MCF 10A (cell line): Measurements from ENCODE around the gene NPL. TPM values are rescaled to one million over a fixed set of nuclear protein-coding genes. Genes with fewer than 3 reads are reported as not detected.

Experiments used
- Bru-seq: library from RNA; stranded (reverse); fragments of 400-500 nt; gene quantifications from one replicate; lab custom pipeline; 2021; lab: Mats Ljungman, UMichigan
- BruChase-seq, 2 experiments: library from RNA; stranded (reverse); fragments of 400-500 nt; gene quantifications; one replicate each; lab custom pipeline; 2021; lab: Mats Ljungman, UMichigan
- BruUV-seq: library from RNA; stranded (reverse); fragments of 400-500 nt; replicated peaks from 2 replicates; lab custom pipeline; 2021; lab: Mats Ljungman, UMichigan
- CTCF ChIA-PET: fragments of 300-600 bp; sonication (Branson Sonifier 250); formaldehyde crosslinking; extraction: SDS; loops from one replicate; lab custom pipeline; 2021; ENCODE audit warnings: antibody characterized with exemption, inconsistent platforms; lab: Yijun Ruan, JAX
- POLR2A ChIA-PET: fragments of 300-600, 350-650 bp; sonication (Branson Sonifier 250); formaldehyde crosslinking; extraction: SDS; loops from one replicate; lab custom pipeline; 2020; ENCODE audit warnings: antibody characterized with exemption, inconsistent platforms; lab: Yijun Ruan, JAX
- DNase-seq: peaks from one replicate; pipeline ENCODE4 v3.0.0-alpha.2; 2018; ENCODE audit not compliant: unreplicated experiment
- H3K27ac Mint-ChIP-seq: one replicate; pipeline ENCODE4 v1.8.0; 2022; ENCODE audit warnings: mild to moderate bottlenecking, low read depth, mixed read lengths; ENCODE audit not compliant: unreplicated experiment
- H3K27me3 Mint-ChIP-seq: one replicate; pipeline ENCODE4 v1.8.0; 2022; ENCODE audit warnings: mixed read lengths; ENCODE audit not compliant: insufficient read depth, unreplicated experiment
- H3K36me3 Mint-ChIP-seq: one replicate; pipeline ENCODE4 v1.8.0; 2022; ENCODE audit warnings: mild to moderate bottlenecking, moderate library complexity, mixed read lengths; ENCODE audit not compliant: insufficient read depth, unreplicated experiment
- H3K4me1 Mint-ChIP-seq: one replicate; pipeline ENCODE4 v1.8.0; 2022; ENCODE audit warnings: mixed read lengths; ENCODE audit not compliant: insufficient read depth, unreplicated experiment
- H3K4me3 Mint-ChIP-seq: one replicate; pipeline ENCODE4 v1.8.0; 2022; ENCODE audit warnings: mild to moderate bottlenecking, moderate library complexity, mixed read lengths; ENCODE audit not compliant: unreplicated experiment
- H3K9me3 Mint-ChIP-seq: one replicate; pipeline ENCODE4 v1.8.0; 2022; ENCODE audit warnings: mixed read lengths; ENCODE audit not compliant: unreplicated experiment
- CTCF ChIP-seq: fragments of 200-600 bp; IDR thresholded peaks from one replicate; pipeline ENCODE4 v1.8.0; 2022; ENCODE audit warnings: antibody characterized with exemption, mild to moderate bottlenecking; ENCODE audit not compliant: unreplicated experiment
- intact Hi-C: fragments of 100-400 bp; cut with micrococcal nuclease; formaldehyde crosslinking; loops from 2 replicates; pipeline ENCODE4 v1.14.1; 2022
- long read RNA-seq: library from polyadenylated mRNA; stranded (forward); transcript quantifications from one replicate; pipeline ENCODE4 v2.0.0, GENCODE V29; 2022
- total RNA-seq: library from RNA; stranded (reverse); gene quantifications from 2 replicates; pipeline ENCODE4 v1.2.3, GENCODE V29; 2022

The NPL gene, protein sequence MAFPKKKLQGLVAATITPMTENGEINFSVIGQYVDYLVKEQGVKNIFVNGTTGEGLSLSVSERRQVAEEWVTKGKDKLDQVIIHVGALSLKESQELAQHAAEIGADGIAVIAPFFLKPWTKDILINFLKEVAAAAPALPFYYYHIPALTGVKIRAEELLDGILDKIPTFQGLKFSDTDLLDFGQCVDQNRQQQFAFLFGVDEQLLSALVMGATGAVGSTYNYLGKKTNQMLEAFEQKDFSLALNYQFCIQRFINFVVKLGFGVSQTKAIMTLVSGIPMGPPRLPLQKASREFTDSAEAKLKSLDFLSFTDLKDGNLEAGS
- total RNA-seq (4.5 and 6.2 TPM in 2 replicates), Bru-seq, nascent RNA (percentile 52 among the genes with signal in this experiment), BruChase-seq, experiment 1, labeled RNA remaining after a 6-hour chase (percentile 42 among the genes with signal in this experiment), BruChase-seq, experiment 2, labeled RNA remaining after a 2-hour chase (percentile 52 among the genes with signal in this experiment)
- long read RNA-seq, partial matches to known transcripts, result 1 of 17 reads
- long read RNA-seq, other reads (novel, unspliced or antisense), result 16 of 17 reads

DNA sequence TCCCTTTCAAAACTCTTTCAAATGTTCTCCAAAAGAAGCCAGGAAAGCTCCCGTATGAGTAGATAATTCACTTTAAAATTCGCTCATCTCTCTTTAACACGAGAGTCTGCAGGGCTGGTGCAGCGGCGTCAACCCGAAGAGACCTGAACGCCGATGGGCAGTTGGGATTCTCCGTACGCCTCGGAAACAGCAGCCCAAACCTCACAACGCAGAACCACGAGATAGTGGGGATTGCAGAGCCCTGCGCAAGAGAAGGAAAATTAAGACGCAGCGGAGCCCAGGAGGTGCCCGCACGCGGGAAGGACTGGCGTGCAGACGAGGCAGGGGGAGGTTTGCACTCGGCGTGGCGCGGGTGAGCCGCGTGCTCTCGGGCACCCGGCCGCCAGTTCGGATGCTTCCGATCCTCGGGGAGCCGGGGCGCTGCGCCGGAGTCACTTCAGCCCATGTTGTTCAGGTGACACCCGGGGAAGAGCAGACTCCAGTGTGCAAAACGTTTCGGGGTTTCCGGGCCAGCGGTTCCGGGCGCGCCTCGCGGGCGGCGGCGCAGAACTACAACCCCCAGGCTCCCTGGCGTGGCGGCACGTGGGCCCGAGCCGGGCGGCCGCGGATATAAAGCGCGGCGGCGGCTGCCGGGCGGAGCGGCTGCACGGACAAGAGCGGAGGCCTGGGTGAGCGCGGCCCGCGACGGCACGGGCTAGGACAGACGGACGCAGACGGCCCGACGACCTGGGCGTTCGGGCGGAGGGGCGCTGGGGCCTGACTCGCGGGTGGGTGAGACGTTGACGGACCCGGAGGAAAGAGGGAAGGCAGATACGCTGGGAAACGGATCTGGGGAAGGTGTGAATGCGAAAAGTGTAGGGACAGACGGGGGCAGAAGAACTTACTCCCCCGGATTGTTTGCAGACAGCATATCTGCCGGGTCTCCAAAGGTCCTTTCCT lies at the start of gene NPL:
NPL (plus strand) TSS at position 636 of the 939 bp plus-strand sequence. CDS start 4,599 bp downstream, outside the sequence.
- no peaks in the 10 kb centered on the region for H3K9me3 Mint-ChIP-seq
- no peaks in the 10 kb centered on the region for H3K36me3 Mint-ChIP-seq
- no peak for TF ChIP-seq CTCF
- H3K27me3 Mint-ChIP-seq, result no peaks in the 10 kb centered on the region
- CTCF ChIA-PET, result interaction anchor here (0.7 to 16.6 kb wide), 7 partner anchors 8 to 346 kb away, joined by 3 to 991 read pairs (median 3); partner anchors contain the start of genes DHX9, RGS16 and RNASEL
- peak within 1 kb of the TSS; percentile 86 for H3K4me3 Mint-ChIP-seq
- peaks cover 17% of the 10 kb centered on the region for H3K4me1 Mint-ChIP-seq
- POLR2A ChIA-PET, result interaction anchor here (0.7 to 12.3 kb wide), 10 partner anchors 7 to 529 kb away, joined by 3 to 151 read pairs (median 5); partner anchors contain the start of genes RGS16 and RNASEL
- DNase-seq, result peak; percentile 80
- peak within 1 kb of the TSS; percentile 72 for H3K27ac Mint-ChIP-seq
- intact Hi-C loops, result no loop called here
- BruUV-seq, result no TSS peak

- BruUV-seq, result no TSS peak
- H3K27ac Mint-ChIP-seq, result no peak overlapping the region
- CTCF ChIA-PET, result no interaction called here
Observed at GRCh38 chr1:182740120-182740519, 49.5 kb upstream of the NPL start.

DNA sequence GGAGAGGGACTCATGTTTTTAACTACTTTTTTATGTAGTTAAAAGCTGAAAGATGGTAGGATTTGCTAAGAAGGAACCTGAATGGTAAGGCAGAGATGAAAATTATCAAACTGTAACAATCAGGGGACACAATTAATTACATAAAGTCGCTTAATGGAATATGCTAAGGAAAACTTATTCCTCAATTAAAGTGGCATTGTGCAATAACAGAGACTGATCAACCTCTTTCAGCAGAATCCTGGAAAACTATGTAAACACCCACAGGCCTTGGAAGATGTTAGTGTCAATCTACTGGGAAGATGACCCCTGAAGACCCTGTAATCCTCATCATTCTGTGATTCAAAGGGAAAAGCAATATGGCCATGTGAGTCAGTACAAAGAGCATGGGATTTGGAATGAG lies 46.8 kb upstream of the NPL start:
- H3K27me3 Mint-ChIP-seq, result no peaks in the 10 kb centered on the region
- ChIA-PET POLR2A (no interaction called here), CTCF (interaction anchor here (0.6 kb wide), 1 partner anchor 42 kb away, joined by 4 read pairs; no protein-coding TSS in a partner anchor)
- BruUV-seq, result no TSS peak
- H3K36me3 Mint-ChIP-seq, result no peaks in the 10 kb centered on the region
- no peaks in the 10 kb centered on the region for H3K4me1 Mint-ChIP-seq
- no peak overlapping the region for H3K4me3 Mint-ChIP-seq
- no peak overlapping the region for H3K27ac Mint-ChIP-seq
- no peak for DNase-seq
- intact Hi-C loops, result no loop called here
- no peak for TF ChIP-seq CTCF
- H3K9me3 Mint-ChIP-seq, result peaks cover under 1% of the 10 kb centered on the region

More at GRCh38 chr1:182740120-182740519, 49.5 kb upstream of the NPL start:
- Mint-ChIP-seq H3K4me1 (no peaks in the 10 kb centered on the region), H3K27me3 (no peaks in the 10 kb centered on the region), H3K4me3 (no peak overlapping the region), H3K9me3 (peaks cover 7% of the 10 kb centered on the region), H3K36me3 (no peaks in the 10 kb centered on the region)
- intact Hi-C loops, result no loop called here
- no peak for DNase-seq
- TF ChIP-seq CTCF, result no peak
- POLR2A ChIA-PET, result no interaction called here
